ENCODE results near the gene LRPAP1. TPM values are rescaled to one million over a fixed set of nuclear protein-coding genes. Genes with fewer than 3 reads are reported as not detected.
"Not testable (repeated sequence)": the region's sequence is repeated elsewhere in the genome, so short reads cannot be mapped to it uniquely, and the experiment has no call there.

The LRPAP1 gene
- total RNA-seq, 1 donor from 2014 or later, result 297 TPM

DNA sequence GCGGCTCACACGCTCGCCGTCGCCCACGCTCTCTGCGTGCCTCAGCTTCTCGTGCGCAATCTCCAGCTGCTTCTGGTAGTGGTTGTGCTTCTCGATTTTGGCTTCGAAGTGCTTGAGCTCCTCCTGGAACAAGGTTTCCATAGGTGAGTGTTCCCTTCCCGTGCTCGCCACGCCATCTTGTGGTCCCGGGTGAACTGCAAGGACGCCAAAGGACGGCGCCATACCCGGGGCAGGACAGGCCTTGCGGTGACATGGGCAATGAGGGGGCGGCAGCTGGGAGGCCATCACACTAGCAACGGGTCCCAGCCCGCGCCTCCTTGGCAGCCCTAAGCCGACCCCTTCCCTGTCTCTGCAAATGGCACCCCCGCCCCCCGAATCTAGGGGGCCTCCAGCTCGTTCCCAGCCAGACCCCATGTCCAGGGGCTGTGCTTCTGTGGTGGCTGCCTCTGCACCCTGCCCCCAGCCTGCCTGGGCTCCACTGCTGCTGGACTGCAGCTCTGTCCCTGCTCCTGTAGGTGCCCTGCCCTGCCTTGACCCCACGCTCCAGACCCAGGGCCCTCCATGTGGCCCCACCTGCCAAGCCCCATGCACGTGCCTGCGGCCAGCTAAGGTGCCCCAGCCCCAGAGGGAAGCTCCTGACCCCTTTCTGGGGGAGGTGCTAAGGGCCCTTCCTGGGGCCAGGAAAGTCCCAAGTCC, 17.3 kb downstream of the LRPAP1 start:
- Histone ChIP-seq H3K4me1 (peaks cover 3% of the 10 kb centered on the region), H3K27ac (replicated peaks) (peak overlapping the region; percentile 4), H3K36me3 (peaks cover 94% of the 10 kb centered on the region), H3K9me3 (replicated peaks) (no peaks in the 10 kb centered on the region), H3K4me3 (no peak overlapping the region), H3K27me3 (ENCODE audit: low read depth) (no peaks in the 10 kb centered on the region)
- TF ChIP-seq, protein P1, sequence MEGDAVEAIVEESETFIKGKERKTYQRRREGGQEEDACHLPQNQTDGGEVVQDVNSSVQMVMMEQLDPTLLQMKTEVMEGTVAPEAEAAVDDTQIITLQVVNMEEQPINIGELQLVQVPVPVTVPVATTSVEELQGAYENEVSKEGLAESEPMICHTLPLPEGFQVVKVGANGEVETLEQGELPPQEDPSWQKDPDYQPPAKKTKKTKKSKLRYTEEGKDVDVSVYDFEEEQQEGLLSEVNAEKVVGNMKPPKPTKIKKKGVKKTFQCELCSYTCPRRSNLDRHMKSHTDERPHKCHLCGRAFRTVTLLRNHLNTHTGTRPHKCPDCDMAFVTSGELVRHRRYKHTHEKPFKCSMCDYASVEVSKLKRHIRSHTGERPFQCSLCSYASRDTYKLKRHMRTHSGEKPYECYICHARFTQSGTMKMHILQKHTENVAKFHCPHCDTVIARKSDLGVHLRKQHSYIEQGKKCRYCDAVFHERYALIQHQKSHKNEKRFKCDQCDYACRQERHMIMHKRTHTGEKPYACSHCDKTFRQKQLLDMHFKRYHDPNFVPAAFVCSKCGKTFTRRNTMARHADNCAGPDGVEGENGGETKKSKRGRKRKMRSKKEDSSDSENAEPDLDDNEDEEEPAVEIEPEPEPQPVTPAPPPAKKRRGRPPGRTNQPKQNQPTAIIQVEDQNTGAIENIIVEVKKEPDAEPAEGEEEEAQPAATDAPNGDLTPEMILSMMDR (IDR thresholded peaks at IDR 0.05; ENCODE audit: borderline replicate concordance), result peak; percentile 55
- intact Hi-C loops (cut with micrococcal nuclease), result no loop called here
- DNase-seq, result peak; percentile 22

DNA sequence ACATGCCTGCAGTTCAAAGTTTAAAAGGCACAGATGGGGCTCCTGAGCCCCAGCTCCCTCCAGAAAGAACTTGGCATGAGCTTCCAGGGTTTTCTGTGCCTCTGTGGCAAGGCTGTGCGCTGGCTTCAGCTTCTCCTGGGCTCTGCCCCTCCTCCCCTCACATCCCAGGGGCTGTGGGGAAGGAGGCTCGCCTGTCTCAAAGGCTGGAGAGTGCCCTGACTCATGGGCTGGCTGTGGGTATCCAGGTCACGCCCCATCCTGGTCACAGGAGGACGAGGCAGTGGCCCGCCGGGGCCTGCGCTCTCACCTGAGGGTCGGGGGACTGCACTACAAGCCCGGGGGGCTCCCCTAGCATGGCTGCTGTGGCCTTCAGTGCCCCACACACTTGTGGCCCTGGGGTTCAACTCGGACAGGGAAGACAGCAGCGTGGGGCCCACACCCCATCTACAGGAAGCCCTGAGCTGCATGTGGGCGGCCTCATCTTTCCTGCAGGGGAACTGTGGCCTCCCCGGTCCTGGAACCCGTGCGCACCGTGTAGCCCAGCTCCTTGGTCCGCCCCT, 17.9 kb downstream of the LRPAP1 start:
- Histone ChIP-seq H3K9me3 (replicated peaks) (no peaks in the 10 kb centered on the region), H3K27me3 (ENCODE audit: low read depth) (no peaks in the 10 kb centered on the region), H3K36me3 (peaks cover 91% of the 10 kb centered on the region), H3K27ac (replicated peaks) (peak overlapping the region; percentile 4), H3K4me3 (no peak overlapping the region), H3K4me1 (peaks cover 3% of the 10 kb centered on the region)
- TF ChIP-seq, protein P1 (IDR thresholded peaks at IDR 0.05; ENCODE audit: borderline replicate concordance), result no peak
- intact Hi-C loops (cut with micrococcal nuclease), result no loop called here
- no peak for DNase-seq

DNA sequence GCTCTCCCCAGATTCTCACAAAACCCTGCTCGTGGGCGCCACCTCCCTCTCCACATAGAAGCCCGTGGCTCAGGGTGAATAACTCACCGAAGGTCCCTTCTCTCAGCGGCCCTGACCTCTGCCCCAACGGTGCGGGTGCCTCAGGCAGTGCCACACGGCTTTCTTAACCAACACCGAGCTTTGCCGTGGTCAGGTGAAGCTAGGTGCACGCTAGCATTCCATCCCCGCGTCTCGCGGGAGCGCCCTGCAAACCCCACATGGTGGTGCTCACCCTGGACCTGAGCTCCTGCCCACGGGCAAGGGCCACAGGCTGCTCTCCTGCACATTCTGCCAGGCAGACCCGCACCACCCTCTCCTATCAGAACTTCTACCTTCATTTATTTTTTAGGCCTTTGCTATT, 18.4 kb downstream of the LRPAP1 start:
- intact Hi-C loops (cut with micrococcal nuclease), result no loop called here
- Histone ChIP-seq H3K27ac (replicated peaks) (no peak overlapping the region), H3K4me3 (no peak overlapping the region), H3K27me3 (ENCODE audit: low read depth) (no peaks in the 10 kb centered on the region), H3K9me3 (replicated peaks) (no peaks in the 10 kb centered on the region), H3K36me3 (peaks cover 89% of the 10 kb centered on the region), H3K4me1 (peaks cover 4% of the 10 kb centered on the region)
- no peak for DNase-seq
- TF ChIP-seq, protein P1 (IDR thresholded peaks at IDR 0.05; ENCODE audit: borderline replicate concordance), result no peak

DNA sequence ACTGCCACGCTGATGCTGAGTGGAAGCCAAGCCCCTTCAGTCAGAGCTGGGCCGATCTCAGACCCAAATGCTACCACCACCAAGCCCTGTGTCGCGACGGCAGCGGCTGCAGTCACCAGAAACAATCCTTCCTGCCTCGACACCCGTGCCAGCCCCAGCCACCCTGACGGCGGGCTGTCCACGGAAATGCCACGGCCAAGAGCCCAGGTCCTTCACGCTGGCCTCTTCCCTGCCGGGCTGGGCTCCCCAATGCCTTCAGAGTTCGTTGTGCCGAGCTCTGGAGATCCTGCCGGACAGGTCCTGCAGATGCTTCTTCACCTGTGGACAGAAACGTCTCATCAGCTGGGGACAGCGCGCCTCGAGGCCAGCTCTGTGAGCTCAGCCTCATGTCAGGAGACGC, 19.5 kb downstream of the LRPAP1 start:
- TF ChIP-seq, protein P1 (IDR thresholded peaks at IDR 0.05; ENCODE audit: borderline replicate concordance), result no peak
- no peak for DNase-seq
- H3K27ac ChIP-seq (replicated peaks), result peak overlapping the region; percentile 3
- intact Hi-C loops (cut with micrococcal nuclease), result no loop called here
- H3K27me3 ChIP-seq (ENCODE audit: low read depth), result no peaks in the 10 kb centered on the region
- H3K9me3 ChIP-seq (replicated peaks), result no peaks in the 10 kb centered on the region
- peaks cover 8% of the 10 kb centered on the region for H3K4me1 ChIP-seq
- no peak overlapping the region for H3K4me3 ChIP-seq
- H3K36me3 ChIP-seq, result peaks cover 87% of the 10 kb centered on the region

DNA sequence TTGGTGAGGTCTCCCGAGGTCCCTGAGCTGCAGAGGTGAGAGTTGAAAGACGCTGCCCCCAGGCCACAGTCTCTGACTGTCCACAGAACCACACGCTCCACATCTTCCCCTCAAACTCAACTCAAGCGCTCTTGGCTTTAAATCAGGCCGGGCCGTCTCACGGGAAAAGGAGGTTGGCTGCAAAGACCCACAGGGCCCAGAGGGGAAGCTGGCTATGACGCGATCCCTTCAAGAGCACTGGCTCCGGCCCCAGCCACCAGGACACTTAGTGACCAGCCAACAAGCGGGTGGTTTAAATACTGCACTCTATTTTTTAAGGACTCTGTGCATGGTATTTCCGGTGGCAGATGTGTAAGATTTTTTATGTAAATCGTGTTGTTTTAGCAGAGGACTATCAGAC, 19.9 kb downstream of the LRPAP1 start:
- TF ChIP-seq, protein P1 (IDR thresholded peaks at IDR 0.05; ENCODE audit: borderline replicate concordance), result peak; percentile 12
- peaks cover 87% of the 10 kb centered on the region for H3K36me3 ChIP-seq
- H3K4me3 ChIP-seq, result no peak overlapping the region
- peak overlapping the region; percentile 3 for H3K27ac ChIP-seq (replicated peaks)
- DNase-seq, result no peak
- peaks cover 8% of the 10 kb centered on the region for H3K4me1 ChIP-seq
- intact Hi-C loops (cut with micrococcal nuclease), result no loop called here
- no peaks in the 10 kb centered on the region for H3K27me3 ChIP-seq (ENCODE audit: low read depth)
- no peaks in the 10 kb centered on the region for H3K9me3 ChIP-seq (replicated peaks)

DNA sequence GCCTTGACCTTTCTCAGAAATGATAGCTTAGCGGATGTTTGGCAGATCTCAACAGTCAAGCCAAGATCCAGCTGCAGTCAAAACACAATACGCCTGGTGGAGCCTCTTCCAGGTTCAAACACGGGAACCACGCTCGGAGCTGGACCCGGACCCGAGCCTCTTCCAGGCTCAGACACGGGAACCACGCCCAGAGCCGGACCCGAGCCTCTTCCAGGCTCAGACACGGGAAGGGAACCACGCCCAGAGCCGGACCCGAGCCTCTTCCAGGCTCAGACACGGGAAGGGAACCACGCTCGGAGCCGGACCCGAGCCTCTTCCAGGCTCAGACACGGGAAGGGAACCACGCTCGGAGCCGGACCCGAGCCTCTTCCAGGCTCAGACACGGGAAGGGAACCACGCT, 20.6 kb downstream of the LRPAP1 start:
- intact Hi-C loops (cut with micrococcal nuclease), result not testable (repeated sequence)

More for the DNA sequence above, 20.6 kb downstream of the LRPAP1 start:
- H3K4me1 ChIP-seq; H3K27ac ChIP-seq (replicated peaks); H3K4me3 ChIP-seq; DNase-seq; H3K27me3 ChIP-seq (ENCODE audit: low read depth); H3K9me3 ChIP-seq (replicated peaks): not testable (repeated sequence)
- H3K36me3 ChIP-seq, result peaks cover 82% of the 10 kb centered on the region
